Forelimb muscle (tissue), 1 donor: ENCODE measurements around the gene COQ10A. TPM values are rescaled to one million over a fixed set of nuclear protein-coding genes. Genes with fewer than 3 reads are reported as not detected.
A peak's percentile ranks its signal among the peaks of the same experiment; 100 is the strongest.
"Not testable (repeated sequence)": the region's sequence is repeated elsewhere in the genome, so short reads cannot be mapped to it uniquely, and the experiment has no call there.

ENCODE experiments used
- DNase-seq: peaks from one replicate; pipeline ENCODE4 v3.0.0-alpha.2; 2013; ENCODE audit warnings: low read depth
- polyA plus RNA-seq: library from polyadenylated mRNA; unstranded; fragments of 120-200 nt; gene quantifications from one replicate; pipeline ENCODE4 v1.2.1, GENCODE V29; 2013; ENCODE audit not compliant: insufficient read length

The COQ10A gene
- polyA plus RNA-seq, 1 donor: 28.6 TPM

GRCh38 chr12:56278905-56279304 lies 12.2 kb downstream of the COQ10A start:
- no peak for DNase-seq

- no peak for DNase-seq
Observed at GRCh38 chr12:56280849-56281248, 14.1 kb downstream of the COQ10A start.

GRCh38 chr12:56282030-56282429 lies 15.3 kb downstream of the COQ10A start:
- no peak for DNase-seq

- DNase-seq: no peak
Observed at GRCh38 chr12:56282579-56282978, 15.8 kb downstream of the COQ10A start.

GRCh38 chr12:56284263-56284662 lies 17.5 kb downstream of the COQ10A start:
- DNase-seq: not testable (repeated sequence)

- DNase-seq: no peak
Observed at GRCh38 chr12:56286044-56286830, 19.5 kb downstream of the COQ10A start.

GRCh38 chr12:56288705-56289387 lies 22.1 kb downstream of the COQ10A start:
- DNase-seq: no peak

- no peak for DNase-seq
Observed at GRCh38 chr12:56293795-56294194, 27.1 kb downstream of the COQ10A start.

GRCh38 chr12:56296295-56296694 lies 29.6 kb downstream of the COQ10A start:
- DNase-seq: no peak

GRCh38 chr12:56297400-56297799 lies 30.7 kb downstream of the COQ10A start:
- DNase-seq: no peak

GRCh38 chr12:56298828-56299227 lies 32.1 kb downstream of the COQ10A start:
- DNase-seq: no peak

- no peak for DNase-seq
Observed at GRCh38 chr12:56299308-56299852, 32.6 kb downstream of the COQ10A start.

GRCh38 chr12:56299853-56300643 lies 33.3 kb downstream of the COQ10A start, which contains the start of gene CS:
Gene CS, minus strand, starts transcription at chr12:56300330. Its CDS starts 129 bp downstream, at chr12:56300201.
- DNase-seq: peak; percentile 89

GRCh38 chr12:56300644-56301464 lies 34.1 kb downstream of the COQ10A start:
- DNase-seq: no peak

GRCh38 chr12:56304276-56304675 lies 37.5 kb downstream of the COQ10A start:
- DNase-seq: no peak

GRCh38 chr12:56304872-56305590 lies 38.3 kb downstream of the COQ10A start:
- no peak for DNase-seq

- no peak for DNase-seq
Observed at GRCh38 chr12:56307221-56307965, 40.7 kb downstream of the COQ10A start.

GRCh38 chr12:56308714-56309113 lies 42.0 kb downstream of the COQ10A start:
- DNase-seq: no peak

GRCh38 chr12:56311003-56311402 lies 44.3 kb downstream of the COQ10A start:
- DNase-seq: no peak

- DNase-seq: no peak
Observed at GRCh38 chr12:56315249-56315621, 48.5 kb downstream of the COQ10A start.
